Ascending aorta (tissue), 2 donors: ENCODE measurements around the gene GNS. TPM values are rescaled to one million over a fixed set of nuclear protein-coding genes. Genes with fewer than 3 reads are reported as not detected.

ENCODE experiments used
- DNase-seq, 2 donors: peaks; one replicate each; pipeline ENCODE4 v3.0.0-alpha.2; 2019; ENCODE audit warnings: low spot score in 2 of 2
- H3K27ac ChIP-seq, 2 donors: fragments of 200-600 bp; sonication (generic); one replicate each; pipeline ENCODE4 v1.5.1; 2016 to 2017; ENCODE audit warnings: mild to moderate bottlenecking in 1 of 2
- H3K27me3 ChIP-seq: fragments of 200-600 bp; sonication (generic); one replicate; pipeline ENCODE4 v1.5.1; 2017
- H3K36me3 ChIP-seq, 2 donors: fragments of 200-600 bp; sonication (generic); one replicate each; pipeline ENCODE4 v1.5.1; 2016
- H3K4me1 ChIP-seq, 2 donors: fragments of 200-600 bp; sonication (generic); one replicate each; pipeline ENCODE4 v1.5.1; 2016 to 2017; ENCODE audit warnings: mild to moderate bottlenecking in 1 of 2
- H3K4me3 ChIP-seq, 2 donors: fragments of 200-600 bp; sonication (generic); one replicate each; pipeline ENCODE4 v1.5.1; 2016 to 2017; ENCODE audit warnings: mild to moderate bottlenecking in 1 of 2
- H3K9me3 ChIP-seq, 2 donors: fragments of 200-600 bp; sonication (generic); one replicate each; pipeline ENCODE4 v1.5.1; 2016
- intact Hi-C: fragments of 100-400 bp; cut with DNase I; formaldehyde crosslinking; loops from one replicate; pipeline ENCODE4 v1.15.1; 2023
- total RNA-seq: library from RNA; depleted of rRNA; stranded (reverse); fragments of >200 nt; gene quantifications from one replicate; pipeline ENCODE4 v1.1.0, GENCODE V29; 2016
- TF ChIP-seq, protein P1 (sequence below), 3 experiments: fragments of 200-600 bp in 2 of 3; fragments of 450-650 bp in 1 of 3; sonication (generic) in 2 of 3; IDR thresholded peaks; one replicate each; pipeline ENCODE4 v1.5.1; 2016 to 2019; ENCODE audit warnings: antibody characterized with exemption in 3 of 3, mild to moderate bottlenecking in 1 of 3, moderate library complexity in 1 of 3

The GNS gene
- total RNA-seq, 1 donor from 2014 or later, result 105 TPM

- Histone ChIP-seq H3K27me3 (no peaks in the 10 kb centered on the region), H3K4me3 (peak overlapping the region in 1 of 2 donors; percentile 23), H3K9me3 (no peaks in the 10 kb centered on the region), H3K36me3 (no peaks in the 10 kb centered on the region), H3K4me1 (peaks cover 36 to 81% of the 10 kb centered on the region in 2 donors), H3K27ac (peak overlapping the region; percentile 75 to 88)
- TF ChIP-seq, protein P1, sequence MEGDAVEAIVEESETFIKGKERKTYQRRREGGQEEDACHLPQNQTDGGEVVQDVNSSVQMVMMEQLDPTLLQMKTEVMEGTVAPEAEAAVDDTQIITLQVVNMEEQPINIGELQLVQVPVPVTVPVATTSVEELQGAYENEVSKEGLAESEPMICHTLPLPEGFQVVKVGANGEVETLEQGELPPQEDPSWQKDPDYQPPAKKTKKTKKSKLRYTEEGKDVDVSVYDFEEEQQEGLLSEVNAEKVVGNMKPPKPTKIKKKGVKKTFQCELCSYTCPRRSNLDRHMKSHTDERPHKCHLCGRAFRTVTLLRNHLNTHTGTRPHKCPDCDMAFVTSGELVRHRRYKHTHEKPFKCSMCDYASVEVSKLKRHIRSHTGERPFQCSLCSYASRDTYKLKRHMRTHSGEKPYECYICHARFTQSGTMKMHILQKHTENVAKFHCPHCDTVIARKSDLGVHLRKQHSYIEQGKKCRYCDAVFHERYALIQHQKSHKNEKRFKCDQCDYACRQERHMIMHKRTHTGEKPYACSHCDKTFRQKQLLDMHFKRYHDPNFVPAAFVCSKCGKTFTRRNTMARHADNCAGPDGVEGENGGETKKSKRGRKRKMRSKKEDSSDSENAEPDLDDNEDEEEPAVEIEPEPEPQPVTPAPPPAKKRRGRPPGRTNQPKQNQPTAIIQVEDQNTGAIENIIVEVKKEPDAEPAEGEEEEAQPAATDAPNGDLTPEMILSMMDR (IDR thresholded peaks at IDR 0.05), result no peak
- intact Hi-C loops, result loop anchor here (2.0 kb wide), 1 partner anchor 20 kb away; no protein-coding TSS in a partner anchor
- peak in 1 of 2 donors; percentile 60 for DNase-seq
These were observed 86.2 kb downstream of the GNS start for GRCh38 chr12:64672925-64673409.

DNA sequence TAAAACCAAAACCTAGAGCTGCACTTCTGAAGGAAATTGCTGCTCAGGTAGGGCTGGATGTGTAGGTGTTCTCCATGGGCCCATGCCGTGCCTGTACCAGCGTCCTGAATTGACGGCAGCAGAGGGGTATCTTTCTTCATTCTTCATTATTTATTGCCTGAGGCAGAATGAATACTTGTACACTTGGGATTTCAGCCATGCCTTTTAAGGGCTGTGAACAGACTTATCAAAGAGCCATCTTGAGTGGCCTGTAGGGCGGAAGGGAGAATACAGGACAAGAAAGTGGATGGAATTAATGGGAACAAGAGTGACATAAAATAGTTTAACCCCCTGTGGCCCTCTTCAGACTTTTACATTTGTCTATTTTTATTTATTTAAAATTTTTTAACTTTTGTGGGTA, 87.5 kb downstream of the GNS start:
- no peak for DNase-seq
- Histone ChIP-seq H3K9me3 (no peaks in the 10 kb centered on the region), H3K4me1 (peaks cover 41 to 81% of the 10 kb centered on the region in 2 donors), H3K27me3 (no peaks in the 10 kb centered on the region), H3K27ac (peak overlapping the region; percentile 75 to 88), H3K4me3 (peak overlapping the region in 1 of 2 donors; percentile 18), H3K36me3 (no peaks in the 10 kb centered on the region)
- intact Hi-C loops, result loop anchor here (2.0 kb wide), 1 partner anchor 19 kb away; no protein-coding TSS in a partner anchor
- TF ChIP-seq, protein P1 (IDR thresholded peaks at IDR 0.05), result no peak

DNA sequence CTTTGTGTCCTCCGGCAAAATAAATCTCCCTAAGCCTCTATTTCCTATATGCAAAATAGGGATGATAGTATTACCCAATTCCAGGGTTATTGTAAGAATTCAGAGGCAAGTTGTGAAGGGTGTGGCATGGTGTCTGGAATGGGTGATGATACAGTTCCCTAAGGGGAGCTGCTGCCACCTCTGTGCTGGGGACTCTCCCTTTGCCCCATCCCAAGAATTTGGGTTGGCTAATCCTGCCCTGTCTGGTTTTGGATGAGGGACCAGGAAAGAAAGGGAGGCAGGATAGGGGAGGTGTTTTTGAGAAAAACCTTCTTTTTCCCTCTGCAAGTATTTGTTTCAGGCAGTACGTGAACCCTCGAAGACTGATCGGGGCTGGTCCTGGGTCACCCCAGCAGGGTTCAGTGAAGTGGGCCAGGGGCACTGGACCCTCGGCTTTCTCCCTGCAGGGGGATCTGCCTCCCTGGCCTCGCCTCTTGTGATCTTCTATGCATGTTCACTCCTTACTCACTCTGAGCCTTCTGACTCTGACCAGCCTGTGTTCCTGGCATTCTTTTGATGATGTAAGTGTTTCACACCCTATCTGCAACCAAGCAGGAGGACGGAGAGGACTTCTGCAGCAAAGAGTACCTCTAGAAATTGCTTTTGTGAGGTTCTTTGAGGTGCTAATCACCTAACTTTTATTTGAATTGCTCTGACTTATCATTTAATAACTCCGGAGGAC, 88.1 kb downstream of the GNS start:
- TF ChIP-seq, protein P1 (IDR thresholded peaks at IDR 0.05), result no peak
- peaks cover 43 to 80% of the 10 kb centered on the region in 2 donors for H3K4me1 ChIP-seq
- intact Hi-C loops, result no loop called here
- H3K27me3 ChIP-seq, result no peaks in the 10 kb centered on the region
- peak overlapping the region; percentile 75 to 88 for H3K27ac ChIP-seq
- peak in 1 of 2 donors; percentile 77 for DNase-seq
- peak overlapping the region in 1 of 2 donors; percentile 18 for H3K4me3 ChIP-seq
- no peaks in the 10 kb centered on the region for H3K36me3 ChIP-seq
- H3K9me3 ChIP-seq, result no peaks in the 10 kb centered on the region

DNA sequence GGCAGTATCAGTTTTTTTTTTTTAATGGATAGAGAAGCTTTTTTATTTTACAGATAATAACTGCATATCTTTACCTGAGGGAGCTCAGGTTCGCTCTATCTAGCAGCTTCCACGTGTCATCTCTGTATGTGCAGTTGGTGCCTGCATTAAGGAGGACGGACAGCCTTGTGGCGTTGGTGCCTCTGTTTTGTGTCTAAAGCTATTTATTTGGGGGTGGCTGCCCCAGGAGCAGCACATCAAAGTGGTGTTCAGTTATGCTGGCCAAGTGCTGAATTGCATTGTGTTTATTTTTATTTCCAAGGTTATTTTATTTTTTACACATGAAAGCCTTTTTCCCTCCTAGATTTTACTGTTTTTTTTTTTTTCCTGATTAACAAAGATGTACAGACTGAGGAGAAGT, 89.2 kb downstream of the GNS start:
- Histone ChIP-seq H3K4me1 (peaks cover 50 to 84% of the 10 kb centered on the region in 2 donors), H3K4me3 (peak overlapping the region in 1 of 2 donors; percentile 38), H3K27me3 (no peaks in the 10 kb centered on the region), H3K36me3 (no peaks in the 10 kb centered on the region), H3K9me3 (no peaks in the 10 kb centered on the region), H3K27ac (peak overlapping the region; percentile 75 to 88)
- intact Hi-C loops, result no loop called here
- no peak for DNase-seq
- TF ChIP-seq, protein P1 (IDR thresholded peaks at IDR 0.05), result no peak

DNA sequence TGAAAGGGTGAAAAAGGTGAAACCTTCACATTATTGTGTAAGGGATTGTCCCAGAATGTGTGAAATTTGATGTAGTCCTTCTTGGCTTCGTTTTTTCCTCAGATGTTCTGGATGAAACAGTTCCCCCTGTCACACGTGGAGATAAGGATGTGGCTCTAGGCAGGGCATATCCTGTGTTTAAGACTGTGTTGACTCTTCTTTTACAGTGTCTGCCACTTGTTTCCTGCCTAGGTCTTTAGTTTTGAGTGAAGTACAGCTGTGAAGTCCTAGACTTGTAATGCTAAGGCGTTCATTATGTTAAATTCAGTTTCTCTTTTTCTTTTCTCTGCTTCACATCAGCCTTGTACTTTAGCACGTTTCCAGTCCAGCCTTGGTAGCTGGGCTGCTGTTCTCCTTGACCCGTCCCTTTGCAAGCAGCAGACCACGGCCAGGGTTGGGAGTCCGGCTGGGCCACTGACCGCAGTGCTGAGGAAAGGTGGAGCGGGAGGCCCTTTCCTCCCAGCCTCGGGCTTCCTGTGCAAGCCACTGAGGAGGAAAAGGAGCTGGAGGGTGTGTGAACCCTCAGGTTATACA, 89.8 kb downstream of the GNS start:
- peak overlapping the region; percentile 75 to 88 for H3K27ac ChIP-seq
- no peaks in the 10 kb centered on the region for H3K27me3 ChIP-seq
- DNase-seq, result no peak
- no peaks in the 10 kb centered on the region for H3K9me3 ChIP-seq
- H3K4me1 ChIP-seq, result peaks cover 48 to 84% of the 10 kb centered on the region in 2 donors
- TF ChIP-seq, protein P1 (IDR thresholded peaks at IDR 0.05), result no peak
- no peaks in the 10 kb centered on the region for H3K36me3 ChIP-seq
- intact Hi-C loops, result no loop called here
- peak overlapping the region; percentile 7 to 38 for H3K4me3 ChIP-seq
